Measurements from ENCODE around the gene UGGT1.
A peak's percentile ranks its signal among the peaks of the same experiment; 100 is the strongest.
"Not testable (repeated sequence)": the region's sequence is repeated elsewhere in the genome, so short reads cannot be mapped to it uniquely, and the experiment has no call there.

Gene UGGT1

DNA sequence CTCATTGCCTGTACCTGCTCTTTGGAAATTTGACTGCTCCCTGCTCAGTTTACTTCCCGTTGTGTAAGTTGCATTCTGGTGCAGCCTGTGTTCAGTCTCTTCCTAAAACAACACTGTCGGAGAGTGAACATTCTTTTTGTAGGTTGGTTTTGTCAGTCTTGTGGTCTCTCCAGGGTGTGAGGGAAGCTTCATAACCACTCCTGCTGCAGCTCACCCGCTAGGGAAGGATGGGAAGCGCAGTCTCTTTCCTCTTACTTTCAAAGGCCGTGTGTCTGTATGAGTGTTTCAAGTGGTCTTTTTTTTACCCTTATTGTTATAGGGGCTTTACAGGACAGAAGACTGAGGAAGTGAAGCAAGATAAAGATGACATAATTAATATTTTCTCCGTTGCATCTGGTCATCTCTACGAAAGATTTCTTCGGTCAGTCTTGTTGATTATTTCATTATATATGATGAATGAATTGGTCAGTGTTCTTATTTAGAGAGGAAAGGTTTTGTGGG, 87.2 kb downstream of the UGGT1 start:
- DNase-seq = no peak

DNA sequence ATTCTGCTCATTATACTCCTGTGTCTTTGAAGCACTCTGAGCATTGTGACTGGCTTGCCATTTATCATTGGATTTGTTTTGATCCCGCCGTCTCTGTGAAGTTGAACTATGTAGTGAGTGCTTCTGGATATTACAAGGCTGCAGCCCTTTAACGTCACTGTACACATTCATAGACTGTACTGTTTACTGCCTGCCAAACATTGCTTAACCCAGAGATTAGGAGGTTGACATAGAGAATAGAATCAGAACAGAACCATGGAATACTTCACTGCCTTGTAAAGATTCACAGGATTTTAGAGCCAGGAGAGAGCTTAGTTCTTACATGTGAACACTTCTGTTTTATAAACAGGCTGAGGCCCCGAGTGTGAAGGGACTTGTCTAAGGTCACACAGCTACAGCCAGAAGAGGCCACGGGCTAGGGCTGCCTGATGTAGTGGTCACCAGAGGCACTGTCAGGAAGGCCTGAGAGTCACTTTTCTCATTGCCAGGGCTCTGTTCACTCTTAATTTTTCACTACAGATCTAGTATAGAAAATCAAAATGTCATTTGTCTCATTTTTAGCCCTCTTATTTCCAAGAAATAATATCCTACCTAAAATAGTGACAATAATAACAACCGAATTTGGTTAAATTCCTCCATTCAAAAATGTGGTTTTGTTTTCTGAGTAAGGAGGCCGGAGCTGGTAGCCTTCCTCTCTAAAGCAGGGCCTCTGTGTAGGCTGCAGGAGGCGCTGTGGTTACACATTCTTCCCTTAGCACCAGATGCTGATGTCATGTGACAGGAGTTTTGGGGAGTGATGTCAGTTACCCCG, 87.9 kb downstream of the UGGT1 start:
- peak in 2 of 5 experiments; percentile 24 to 72 for DNase-seq

DNA sequence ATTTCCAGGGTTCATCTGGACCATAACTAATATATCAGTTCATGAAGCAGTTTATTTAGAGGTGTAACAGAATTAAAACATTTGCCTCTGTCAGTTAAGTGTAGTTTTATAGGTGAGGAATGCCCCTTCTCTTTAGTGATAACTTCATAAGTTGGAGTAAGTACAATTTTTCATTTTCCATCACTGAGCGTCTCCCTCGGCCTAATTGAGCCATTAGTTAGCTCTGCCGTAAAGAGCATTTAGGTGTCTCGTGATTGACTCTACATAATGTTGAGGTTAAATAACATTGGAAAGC, 88.4 kb downstream of the UGGT1 start:
- no peak for DNase-seq

DNA sequence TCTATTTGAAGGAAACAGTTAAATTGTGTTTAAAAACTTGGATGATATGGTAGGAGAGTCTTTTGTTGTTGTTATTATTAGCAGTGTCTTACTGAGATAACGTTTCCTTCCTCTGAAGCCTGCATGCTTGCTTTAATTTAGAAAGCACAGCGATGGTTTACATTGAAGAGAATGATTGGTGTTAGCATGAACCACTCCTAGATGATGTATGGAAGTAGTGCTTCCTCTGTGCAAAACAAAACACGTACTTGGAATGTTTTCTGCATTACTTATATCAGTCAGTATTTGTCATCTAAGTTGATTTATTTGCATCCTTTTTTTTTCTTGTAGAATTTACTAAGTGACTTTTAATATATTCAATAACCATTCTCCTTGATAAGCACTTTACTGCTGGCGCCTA, 89.0 kb downstream of the UGGT1 start:
- no peak for DNase-seq

DNA sequence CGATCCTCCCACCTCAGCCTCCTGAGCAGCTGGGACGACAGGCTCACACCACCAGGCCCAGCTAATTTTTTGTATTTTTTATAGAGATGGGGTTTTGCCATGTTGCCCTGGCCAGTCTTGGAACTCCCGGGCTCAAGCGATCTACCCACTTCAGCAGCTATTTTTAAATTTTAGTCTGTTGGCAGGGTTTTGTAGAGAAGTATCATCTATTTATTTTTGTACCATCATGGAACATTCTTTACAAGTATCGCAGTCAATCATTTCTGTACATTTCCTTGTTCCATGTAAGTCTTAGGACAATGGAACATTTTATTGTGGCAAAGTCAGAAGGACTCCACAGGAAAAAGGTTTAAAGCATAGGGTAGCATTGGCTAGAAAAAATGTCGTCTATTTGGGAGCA, 94.6 kb downstream of the UGGT1 start:
- DNase-seq = no peak

DNA sequence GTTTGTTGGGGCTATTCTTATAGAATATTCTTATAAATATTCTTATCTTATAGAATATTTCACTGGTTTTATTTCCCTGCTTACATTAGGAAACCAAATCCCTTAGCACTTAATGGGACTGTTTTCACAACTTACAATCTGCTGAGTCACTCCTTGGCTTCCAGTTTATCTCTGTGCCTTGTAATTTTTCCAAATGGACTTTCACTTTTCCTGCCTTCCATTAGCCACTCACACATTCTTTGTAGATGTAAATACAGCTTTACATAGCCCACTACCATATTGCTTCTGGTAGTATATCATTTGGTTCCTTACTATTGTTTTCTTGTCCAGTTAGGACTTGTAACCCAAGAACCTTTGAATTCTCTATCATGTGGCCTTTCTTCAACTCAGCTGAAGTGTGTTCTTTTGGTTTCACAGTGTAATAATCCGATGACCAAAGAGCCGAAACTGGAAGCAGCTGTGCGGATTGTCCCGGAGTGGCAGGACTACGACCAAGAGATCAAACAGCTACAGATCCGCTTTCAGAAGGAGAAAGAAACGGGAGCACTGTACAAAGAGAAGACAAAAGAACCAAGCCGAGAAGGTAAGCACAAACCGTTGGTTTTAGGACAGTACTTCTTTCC, 96.1 kb downstream of the UGGT1 start:
- no peak for DNase-seq

DNA sequence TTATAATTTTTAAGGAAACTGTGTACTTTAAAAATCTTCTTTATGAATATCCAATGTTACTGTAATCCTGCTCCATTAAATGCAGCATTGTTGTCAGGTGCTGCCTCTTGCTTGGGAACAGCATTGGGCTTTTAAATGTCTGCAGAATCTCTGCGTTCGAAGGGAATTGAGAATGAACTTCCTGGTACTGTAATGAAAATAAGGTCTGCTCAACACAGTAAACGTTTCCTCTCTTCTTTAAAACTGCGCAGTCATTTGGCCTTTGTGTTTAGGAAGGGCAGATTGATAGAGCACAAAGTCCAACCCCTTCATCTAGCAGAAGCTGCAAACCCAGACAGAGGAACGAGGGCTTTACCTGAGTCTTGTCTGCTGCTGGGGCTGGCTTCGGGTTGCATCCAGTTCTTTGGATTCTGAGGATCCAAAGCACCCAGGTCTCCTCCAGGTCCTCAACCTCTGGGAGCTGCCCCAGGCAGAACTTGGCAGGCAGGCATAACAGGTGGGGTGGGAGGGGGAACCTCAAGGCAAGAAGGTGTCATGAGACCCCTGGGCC, 104.5 kb downstream of the UGGT1 start:
- no peak for DNase-seq

DNA sequence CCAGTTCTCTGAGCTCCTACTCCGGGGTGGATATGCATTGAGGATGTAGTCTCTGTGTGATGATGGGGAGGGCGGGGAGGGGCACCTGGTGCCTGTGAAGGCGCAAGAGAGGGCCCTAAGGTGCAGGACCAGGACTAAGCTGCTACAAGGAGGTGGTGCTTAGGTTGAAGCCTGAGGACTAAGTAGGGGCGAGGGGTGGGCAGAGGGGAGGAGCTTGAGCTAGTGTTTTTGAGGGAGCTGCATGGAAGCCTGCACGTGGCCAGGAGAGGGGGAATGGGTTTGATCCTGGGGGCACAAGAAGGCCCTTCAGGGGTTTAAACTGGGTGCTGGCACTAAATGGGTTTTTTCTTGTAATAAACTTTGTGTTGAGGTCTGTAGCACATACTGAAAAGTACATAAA, 105.0 kb downstream of the UGGT1 start:
- DNase-seq = no peak

DNA sequence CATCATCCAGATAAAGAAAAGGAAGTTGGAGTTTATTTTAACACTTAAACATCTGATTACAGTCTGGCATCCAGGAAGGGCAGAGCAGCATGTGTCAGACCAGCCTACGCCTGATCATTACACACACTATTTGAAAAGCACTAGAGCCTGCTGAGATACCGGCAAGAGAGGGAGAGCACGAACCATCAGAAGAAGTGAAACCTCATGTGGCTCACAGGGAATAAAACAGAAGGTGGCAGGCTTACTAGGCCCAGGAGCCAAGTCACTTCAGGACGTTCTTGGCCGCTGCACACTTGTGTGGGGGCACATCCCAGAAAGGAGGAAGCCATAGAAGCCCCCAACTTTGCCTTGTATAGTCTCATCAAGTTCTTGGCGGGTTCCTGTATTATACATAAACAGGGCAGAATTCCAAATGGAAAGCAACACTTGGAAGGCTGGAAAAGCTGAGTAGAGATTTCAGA, 105.5 kb downstream of the UGGT1 start:
- peak in 1 of 5 experiments; percentile 27 for DNase-seq

DNA sequence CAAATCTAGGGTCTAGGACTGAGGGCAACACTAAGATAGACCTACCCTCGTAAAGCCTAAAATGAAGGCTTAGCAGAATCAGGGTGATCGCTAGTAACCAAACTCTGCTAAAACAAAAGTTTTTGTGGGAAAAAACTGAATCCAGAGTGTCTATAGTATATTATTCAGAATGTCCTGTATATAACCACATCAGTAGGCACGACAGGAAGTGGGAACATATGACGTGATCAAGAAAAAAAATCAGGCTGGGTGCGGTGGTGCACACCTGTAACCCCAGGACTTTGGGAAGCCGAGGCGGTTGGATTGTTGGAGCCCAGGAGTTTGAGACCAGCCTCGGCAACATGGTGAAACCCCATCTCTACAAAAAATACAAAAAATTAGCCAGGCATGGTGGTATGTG, 106.1 kb downstream of the UGGT1 start:
- DNase-seq = peak in 1 of 5 experiments; percentile 19

DNA sequence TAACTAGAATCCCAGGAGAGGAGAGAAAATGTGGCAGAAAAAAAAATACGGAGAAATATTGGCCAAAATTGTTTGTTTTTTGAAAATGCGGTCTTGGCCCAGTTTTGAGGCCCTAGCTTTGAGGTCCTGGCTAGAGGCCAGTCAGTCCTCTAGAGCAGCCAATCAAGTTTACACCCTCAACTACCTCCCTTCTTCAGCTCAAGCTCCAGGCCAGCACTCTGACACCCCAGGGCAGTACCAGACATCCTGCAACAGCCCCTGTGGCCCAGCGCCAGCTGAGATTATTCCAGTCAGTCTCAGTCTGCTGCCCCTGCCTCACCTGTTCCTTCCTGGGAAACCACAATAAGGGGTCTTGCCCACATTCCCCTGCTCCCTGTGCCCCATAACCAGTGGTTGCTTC, 107.7 kb downstream of the UGGT1 start:
- DNase-seq = no peak

DNA sequence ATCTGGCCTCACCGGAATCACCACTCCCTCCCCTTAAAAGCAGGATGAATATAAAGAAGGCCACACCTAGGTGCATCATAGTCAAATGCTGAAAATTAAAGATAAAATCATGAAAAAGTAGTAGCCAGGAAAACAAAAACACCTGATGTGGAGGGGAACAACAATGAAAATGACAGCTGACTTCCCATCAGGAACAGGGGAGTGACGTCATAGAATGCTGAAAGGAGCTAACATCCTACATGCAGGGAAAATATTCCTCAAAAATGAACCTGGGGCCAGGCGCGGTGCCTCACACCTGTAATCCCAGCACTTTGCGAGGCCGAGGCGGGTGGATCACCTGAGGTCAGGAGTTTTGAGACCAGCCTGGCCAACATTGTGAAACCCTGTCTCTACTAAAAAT, 108.1 kb downstream of the UGGT1 start:
- DNase-seq = no peak

DNA sequence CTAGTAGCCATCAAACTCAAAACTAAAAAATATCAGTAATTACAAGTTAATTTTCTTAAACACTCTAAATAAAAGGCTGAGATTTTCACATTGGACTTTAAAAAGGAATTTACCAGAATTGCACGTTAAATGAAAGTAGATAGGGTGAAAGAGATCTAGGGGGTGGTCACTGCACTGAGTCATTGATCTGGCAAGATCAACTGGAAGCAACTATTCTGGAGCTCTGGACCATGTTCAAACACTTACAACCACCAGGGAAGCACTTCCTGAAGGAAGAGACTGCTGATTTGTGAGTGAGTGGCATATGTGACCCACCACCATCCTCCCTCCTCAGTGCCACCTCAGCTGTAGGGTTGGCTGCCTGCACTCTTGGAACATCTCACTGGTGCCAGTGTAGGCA, 111.8 kb downstream of the UGGT1 start:
- DNase-seq = no peak

DNA sequence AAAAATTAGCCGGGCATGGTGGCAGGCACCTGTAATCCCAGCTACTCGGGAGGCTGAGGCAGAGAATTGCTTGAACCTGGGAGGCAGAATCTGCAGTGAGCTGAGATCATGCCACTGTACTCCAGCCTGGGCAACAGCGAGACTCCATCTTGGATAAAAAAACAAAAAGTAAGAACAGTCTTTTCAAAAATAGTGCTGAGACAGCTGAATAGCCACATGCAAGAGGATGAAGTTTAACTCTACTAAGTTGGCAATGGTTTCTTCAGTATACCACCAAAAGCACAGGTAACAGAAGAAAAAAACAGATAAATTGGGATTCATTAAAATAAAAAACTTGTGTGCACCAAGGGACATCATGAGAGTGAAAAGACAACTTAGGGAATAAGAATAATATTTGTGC, 115.2 kb downstream of the UGGT1 start:
- DNase-seq = no peak

DNA sequence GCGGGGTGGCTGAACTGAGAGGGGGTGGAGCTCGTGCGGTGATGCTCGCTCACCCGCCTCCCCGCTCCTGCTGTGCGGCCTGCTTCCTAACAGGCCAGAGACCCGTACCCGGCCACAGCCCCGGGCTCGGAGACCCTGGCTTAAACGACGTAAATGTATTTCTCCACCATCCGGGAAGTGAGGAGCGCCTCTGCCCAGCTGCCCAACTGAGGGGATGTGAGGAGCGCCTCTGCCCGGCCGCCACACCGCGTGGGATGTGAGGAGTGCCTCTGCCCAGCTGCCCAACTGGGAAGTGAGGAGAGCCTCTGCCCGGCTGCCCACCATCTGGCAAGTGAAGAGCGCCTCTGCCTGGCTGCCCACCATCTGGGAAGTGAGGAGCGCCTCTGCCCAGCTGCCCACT, 117.0 kb downstream of the UGGT1 start:
- DNase-seq = no peak

DNA sequence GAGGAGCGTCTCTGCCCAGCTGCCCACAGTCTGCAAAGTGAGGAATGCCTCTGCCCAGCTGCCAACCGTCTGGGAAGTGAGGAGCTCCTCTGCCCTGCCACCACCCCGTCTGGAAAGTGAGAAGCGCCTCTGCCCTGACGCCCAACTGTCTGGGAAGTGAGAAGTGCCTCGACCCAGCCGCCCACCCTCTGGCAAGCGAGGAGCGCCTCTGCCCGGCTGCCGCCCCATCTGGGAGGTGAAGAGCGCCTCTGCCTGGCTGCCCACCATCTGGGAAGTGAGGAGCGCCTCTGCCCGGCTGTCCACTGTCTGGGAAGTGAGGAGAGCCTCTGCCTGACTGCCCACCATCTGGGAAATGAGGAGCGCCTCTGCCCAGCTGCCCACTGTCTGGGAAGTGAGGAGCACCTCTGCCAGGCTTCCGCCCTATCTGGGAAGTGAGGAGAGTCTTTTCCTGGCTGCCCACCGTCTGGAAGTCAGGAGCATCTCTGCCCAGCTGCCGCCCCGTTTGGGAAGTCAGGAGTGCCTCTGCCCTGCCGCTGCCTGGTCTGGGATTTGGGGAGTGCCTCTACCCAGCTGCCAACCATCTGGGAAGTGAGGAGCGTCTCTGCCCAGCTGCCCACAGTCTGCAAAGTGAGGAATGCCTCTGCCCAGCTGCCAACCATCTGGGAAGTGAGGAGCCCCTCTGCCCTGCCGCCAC, 117.8 kb downstream of the UGGT1 start:
- DNase-seq = not testable (repeated sequence)

DNA sequence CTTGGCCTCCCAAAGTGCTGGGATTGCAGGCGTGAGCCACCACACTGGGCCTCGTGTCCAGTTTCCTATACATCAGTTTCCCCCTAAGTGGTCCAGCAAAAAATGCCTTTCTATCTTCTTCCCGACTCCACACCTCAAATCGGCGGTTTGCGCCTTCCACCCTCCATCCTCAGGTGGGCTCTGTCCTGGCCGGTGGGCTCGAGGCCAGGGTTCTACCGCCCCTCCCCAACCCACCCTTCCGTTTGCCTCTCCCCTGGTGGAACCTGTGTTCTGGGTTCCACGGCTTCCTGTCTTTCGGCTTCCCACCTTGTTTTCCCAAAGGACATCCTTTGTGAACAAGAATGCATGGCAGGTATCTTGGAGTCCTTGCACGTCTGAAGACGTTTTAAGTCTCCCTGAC, 123.3 kb downstream of the UGGT1 start:
- no peak for DNase-seq

DNA sequence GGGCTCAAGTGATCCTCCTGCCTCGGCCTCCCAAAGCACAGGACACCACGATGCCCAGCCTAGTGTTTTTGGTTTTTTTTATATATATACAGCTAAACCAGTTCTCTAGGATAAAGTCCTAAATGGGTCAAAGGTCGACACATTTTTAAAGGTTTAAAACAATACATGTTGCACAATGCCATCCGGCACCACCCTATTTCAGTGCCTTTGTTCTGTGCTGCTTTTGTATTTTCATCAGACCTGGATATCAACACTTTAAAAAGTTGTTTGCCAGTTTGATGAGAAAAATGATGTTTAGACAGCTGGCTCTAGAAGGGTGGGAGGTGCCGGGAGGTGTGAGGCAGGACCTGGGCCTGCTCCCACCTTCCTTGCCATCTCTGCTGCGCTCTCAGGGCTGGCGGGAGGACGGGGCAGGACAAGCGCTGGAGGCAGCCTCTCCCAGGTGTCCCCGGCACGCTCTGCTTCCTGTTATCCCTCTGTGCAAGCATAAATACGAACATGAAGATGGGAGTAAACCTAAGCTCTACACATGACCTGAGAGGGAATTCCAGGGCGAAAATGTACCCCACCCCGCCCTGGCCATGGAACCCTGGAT, 124.0 kb downstream of the UGGT1 start:
- DNase-seq = no peak

DNA sequence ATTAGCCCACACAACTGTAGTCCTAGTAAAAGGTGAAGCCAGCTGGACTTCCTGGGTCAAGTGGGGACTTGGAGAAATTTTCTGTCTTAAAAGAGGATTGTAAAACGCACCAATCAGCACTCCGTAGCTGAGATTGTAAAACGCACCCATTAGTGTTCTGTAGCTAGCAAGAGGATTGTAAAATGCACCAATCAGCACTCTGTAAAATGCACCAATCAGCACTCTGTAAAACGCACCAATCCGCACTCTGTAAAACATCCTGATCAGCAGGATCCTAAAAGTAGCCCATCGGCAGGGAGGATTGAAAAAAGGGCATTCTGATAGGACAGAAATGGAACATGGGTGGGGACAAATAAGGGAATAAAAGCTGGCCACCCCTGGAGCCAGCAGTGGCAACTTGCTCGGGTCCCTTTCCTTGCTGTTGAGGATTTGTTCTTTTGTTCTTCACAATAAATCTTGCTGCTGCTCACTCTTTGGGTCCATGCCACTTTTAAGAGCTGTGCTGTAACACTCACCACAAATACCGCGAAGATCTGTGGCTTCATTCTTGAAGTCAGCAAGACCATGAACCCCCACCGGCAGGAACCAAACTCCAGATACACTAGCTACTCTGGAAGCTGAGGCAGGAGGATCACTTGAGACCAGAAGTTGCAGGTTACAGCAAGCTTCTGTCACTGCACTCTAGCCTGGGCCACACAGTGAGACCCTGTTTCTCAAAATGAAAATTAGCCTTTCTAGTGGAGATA, 125.1 kb downstream of the UGGT1 start:
- DNase-seq = peak in 1 of 5 experiments; percentile 34

DNA sequence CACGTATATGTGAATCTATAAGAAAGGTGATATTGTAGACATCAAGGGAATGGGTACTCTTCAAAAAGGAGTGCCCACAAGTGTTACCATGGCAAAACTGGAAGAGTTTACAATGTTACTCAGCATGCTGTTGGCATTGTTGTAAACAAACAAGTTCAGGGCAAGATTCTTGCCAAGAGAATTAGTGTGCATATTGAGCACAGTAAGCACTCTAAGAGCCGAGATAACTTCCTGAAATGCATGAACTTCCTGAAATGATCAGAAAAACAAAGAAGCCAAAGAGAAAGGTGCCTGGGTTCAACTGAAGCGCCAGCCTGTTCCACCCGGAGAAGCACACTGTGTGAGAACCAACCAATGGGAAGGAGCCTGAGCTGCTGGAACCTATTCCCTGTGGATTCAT, 126.7 kb downstream of the UGGT1 start:
- no peak for DNase-seq

DNA sequence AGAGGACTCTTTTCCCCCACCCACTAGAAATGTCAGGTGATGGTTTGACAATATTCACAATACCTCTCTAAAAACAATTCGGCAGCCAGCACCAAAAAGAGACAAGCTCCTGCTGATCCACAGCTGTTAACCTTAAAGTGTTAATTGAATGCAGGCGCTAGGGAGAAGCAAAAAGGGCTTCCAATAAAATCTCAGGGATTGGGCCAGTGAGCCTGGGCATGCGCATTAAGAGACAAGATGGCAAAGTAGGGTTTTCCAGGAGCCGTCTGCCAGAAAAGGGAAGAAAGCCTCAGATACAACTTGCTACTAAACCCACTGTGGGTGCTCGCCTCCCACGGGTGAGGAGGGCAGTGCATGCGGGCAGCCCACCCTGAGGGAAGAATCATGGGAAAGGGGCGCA, 128.9 kb downstream of the UGGT1 start:
- DNase-seq = no peak

DNA sequence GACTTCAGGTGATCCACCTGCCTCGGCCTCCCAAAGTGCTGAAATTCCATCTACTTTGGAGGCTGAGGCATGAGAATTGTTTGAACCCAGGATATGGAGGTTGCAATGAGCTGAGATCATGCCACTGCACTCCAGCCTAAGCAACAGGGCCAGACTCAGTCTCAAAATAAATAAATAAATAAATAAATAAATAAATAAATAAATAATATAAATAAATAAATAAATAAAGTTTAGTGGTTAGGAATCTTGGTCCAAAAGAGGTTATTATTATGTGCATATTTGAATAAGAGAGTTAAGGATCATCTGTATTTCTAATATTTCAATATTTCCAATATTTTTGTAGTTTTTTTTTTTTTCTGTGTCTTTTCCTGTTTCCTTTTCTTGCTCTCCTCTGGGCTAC, 136.9 kb downstream of the UGGT1 start:
- DNase-seq = no peak

Data from T-helper 2 cell (primary cell).